Suppressor macrophage (primary cell): ENCODE data around the gene MOB3A.
A peak's percentile ranks its signal among the peaks of the same experiment; 100 is the strongest.

Source experiments
- DNase-seq, 4 experiments: peaks; one replicate each; pipeline ENCODE4 v3.0.0-alpha.2; 2020 to 2022

Gene MOB3A

GRCh38 chr19:2081873-2082810, 14.0 kb downstream of the MOB3A start:
- DNase-seq, result peak; percentile 84 to 92 (median 90)

- peak in 1 of 4 experiments; percentile 46 for DNase-seq
Measured at GRCh38 chr19:2080336-2080988, 15.7 kb downstream of the MOB3A start.

GRCh38 chr19:2079865-2080301, 16.2 kb downstream of the MOB3A start:
- DNase-seq, result peak in 2 of 4 experiments; percentile 45 to 54

- DNase-seq, result no peak
Measured at GRCh38 chr19:2079076-2079864, 16.9 kb downstream of the MOB3A start.

- DNase-seq, result no peak
Measured at GRCh38 chr19:2077833-2078619, 18.1 kb downstream of the MOB3A start.

GRCh38 chr19:2077398-2077797, 18.7 kb downstream of the MOB3A start:
- DNase-seq, result no peak

- no peak for DNase-seq
Measured at GRCh38 chr19:2076526-2076944, 19.6 kb downstream of the MOB3A start.

- DNase-seq, result no peak
Measured at GRCh38 chr19:2072757-2073551, 23.2 kb downstream of the MOB3A start.

- DNase-seq, result no peak
Measured at GRCh38 chr19:2070986-2071673, 25.0 kb downstream of the MOB3A start.

- DNase-seq, result no peak
Measured at GRCh38 chr19:2070436-2070827, 25.7 kb downstream of the MOB3A start.

- no peak for DNase-seq
Measured at GRCh38 chr19:2064788-2065524, 31.2 kb downstream of the MOB3A start.

- DNase-seq, result no peak
Measured at GRCh38 chr19:2064395-2064787, 31.7 kb downstream of the MOB3A start.

GRCh38 chr19:2063824-2064223, 32.3 kb downstream of the MOB3A start:
- no peak for DNase-seq

GRCh38 chr19:2062770-2063169, 33.4 kb downstream of the MOB3A start:
- no peak for DNase-seq

- no peak for DNase-seq
Measured at GRCh38 chr19:2062389-2062729, 33.8 kb downstream of the MOB3A start.

GRCh38 chr19:2061495-2062388, 34.4 kb downstream of the MOB3A start:
- peak; percentile 99 to 100 (median 100) for DNase-seq

- DNase-seq, result peak; percentile 77 to 88 (median 82)
Measured at GRCh38 chr19:2060884-2061494, 35.1 kb downstream of the MOB3A start.
